UCSD-AML1 (cell line): ENCODE data around the gene GPN2.

Experiments used
- DNase-seq: peaks from one replicate; lab custom pipeline; 2025; ENCODE audit not compliant: unreplicated experiment; lab: John Stamatoyannopoulos, UW

Gene GPN2

GRCh38 chr1:26832249-26832960, 57.7 kb downstream of the GPN2 start:
- no peak for DNase-seq

- DNase-seq, result no peak
Observed at GRCh38 chr1:26831546-26832248, 58.4 kb downstream of the GPN2 start.

GRCh38 chr1:26831059-26831458, 59.0 kb downstream of the GPN2 start:
- no peak for DNase-seq

- DNase-seq, result no peak
Observed at GRCh38 chr1:26829184-26829911, 60.7 kb downstream of the GPN2 start.

GRCh38 chr1:26828411-26828991, 61.6 kb downstream of the GPN2 start:
- DNase-seq, result peak; percentile 20

- no peak for DNase-seq
Observed at GRCh38 chr1:26827663-26828062, 62.4 kb downstream of the GPN2 start.

GRCh38 chr1:26827106-26827604, 62.9 kb downstream of the GPN2 start:
- no peak for DNase-seq

GRCh38 chr1:26826261-26827105, 63.6 kb downstream of the GPN2 start, which contains the start of gene ZDHHC18:
Gene ZDHHC18 (plus strand): TSS chr1:26826688. CDS start chr1:26826805, 117 bp downstream.
- DNase-seq, result peak; percentile 73
